ENCODE measurements around the gene NRXN3.

The NRXN3 gene

DNA sequence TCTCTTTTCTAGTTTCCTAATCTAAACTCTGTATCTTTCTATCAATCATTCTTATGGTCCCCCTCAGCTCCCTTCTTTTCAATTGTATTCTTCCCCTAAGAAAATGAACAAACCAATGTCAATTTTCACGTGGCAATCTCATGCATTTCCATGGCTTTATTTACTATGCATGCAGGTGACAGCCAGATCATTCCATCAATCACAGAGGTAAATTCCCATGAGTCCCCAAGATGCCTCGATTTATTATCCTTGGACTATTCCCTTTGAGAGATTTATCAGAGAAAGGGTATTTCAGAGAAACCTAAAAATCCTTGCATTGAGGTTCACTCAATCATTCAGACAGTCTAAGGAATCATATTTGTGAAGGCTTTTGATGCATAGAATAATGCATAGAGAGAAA, 1739.9 kb downstream of the NRXN3 start:
- no peaks in the 10 kb centered on the region for H3K4me1 Mint-ChIP-seq (ENCODE audit: low read depth)
- no peaks in the 10 kb centered on the region for H3K36me3 Mint-ChIP-seq (ENCODE audit: low read depth)
- no peaks in the 10 kb centered on the region for H3K27me3 Mint-ChIP-seq
- H3K4me3 Mint-ChIP-seq = no peak overlapping the region
- peaks cover 19% of the 10 kb centered on the region for H3K9me3 Mint-ChIP-seq
- intact Hi-C loops (cut with micrococcal nuclease) = no loop called here
- H3K27ac Mint-ChIP-seq = no peak overlapping the region

DNA sequence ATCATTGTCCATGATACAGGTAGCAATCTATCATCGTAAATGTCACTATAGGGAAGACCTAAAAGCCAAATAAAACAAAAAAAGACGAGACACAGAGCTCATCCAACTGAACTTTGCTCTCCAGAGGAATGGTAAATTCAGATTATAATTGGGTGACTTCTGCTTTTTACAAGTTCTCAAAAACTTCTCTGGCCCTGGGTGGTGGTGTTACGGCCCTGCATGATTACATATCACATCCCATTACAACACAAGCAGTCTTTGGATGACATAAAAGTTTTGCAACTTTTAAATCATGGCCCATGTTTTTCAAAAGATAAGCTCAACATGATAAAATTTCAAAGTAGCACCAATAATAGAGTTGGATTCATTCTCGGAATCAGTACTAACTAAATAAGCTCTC, 1741.6 kb downstream of the NRXN3 start:
- Mint-ChIP-seq H3K9me3 (peaks cover 19% of the 10 kb centered on the region), H3K36me3 (ENCODE audit: low read depth) (no peaks in the 10 kb centered on the region), H3K27me3 (no peaks in the 10 kb centered on the region), H3K4me1 (ENCODE audit: low read depth) (no peaks in the 10 kb centered on the region), H3K4me3 (no peak overlapping the region), H3K27ac (no peak overlapping the region)
- intact Hi-C loops (cut with micrococcal nuclease) = no loop called here

DNA sequence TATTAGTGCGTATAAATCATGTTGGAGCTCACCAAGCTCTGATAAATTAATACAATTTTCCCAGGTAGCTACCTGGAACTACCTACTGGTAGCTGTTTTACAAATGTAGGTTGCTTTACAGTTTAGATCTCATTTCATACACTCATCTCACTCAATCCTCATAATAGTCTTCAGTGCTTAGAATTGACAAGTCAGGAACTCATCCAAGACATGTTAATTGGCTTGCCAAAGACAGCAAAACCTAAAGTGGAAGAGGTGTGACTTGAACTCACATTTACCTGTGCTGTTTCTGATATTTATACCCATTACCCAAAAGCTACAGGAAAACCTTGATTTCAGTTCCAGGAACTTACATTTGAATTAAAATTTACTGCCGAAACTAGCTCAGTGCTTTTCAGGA, 1744.4 kb downstream of the NRXN3 start:
- intact Hi-C loops (cut with micrococcal nuclease) = no loop called here

DNA sequence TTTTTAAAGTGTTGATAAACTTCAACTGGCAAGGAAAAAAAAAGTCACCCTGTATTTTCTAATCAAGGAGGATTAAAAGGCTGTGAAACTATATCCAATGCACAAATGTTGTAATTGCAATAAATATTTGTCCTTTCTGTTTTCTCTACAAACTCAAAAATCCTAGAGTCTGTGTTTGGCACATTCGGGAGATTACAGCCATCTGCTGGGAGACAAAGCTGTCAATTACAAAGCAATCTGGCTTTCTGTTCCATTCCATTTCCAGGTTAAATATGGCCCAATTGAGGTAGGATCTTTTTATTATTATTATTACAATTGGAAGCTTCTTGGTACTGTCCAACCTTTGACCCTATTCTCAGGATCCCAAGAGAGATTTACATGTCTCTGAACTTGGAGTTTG, 1745.2 kb downstream of the NRXN3 start:
- no peak overlapping the region for H3K4me3 Mint-ChIP-seq
- H3K9me3 Mint-ChIP-seq = peaks cover 19% of the 10 kb centered on the region
- no peaks in the 10 kb centered on the region for H3K27me3 Mint-ChIP-seq
- no peaks in the 10 kb centered on the region for H3K36me3 Mint-ChIP-seq (ENCODE audit: low read depth)
- no peaks in the 10 kb centered on the region for H3K4me1 Mint-ChIP-seq (ENCODE audit: low read depth)
- no peak overlapping the region for H3K27ac Mint-ChIP-seq
- intact Hi-C loops (cut with micrococcal nuclease) = no loop called here

More for the DNA sequence above, 1744.4 kb downstream of the NRXN3 start:
- H3K27me3 Mint-ChIP-seq = no peaks in the 10 kb centered on the region
- no peak overlapping the region for H3K4me3 Mint-ChIP-seq
- peaks cover 19% of the 10 kb centered on the region for H3K9me3 Mint-ChIP-seq
- H3K4me1 Mint-ChIP-seq (ENCODE audit: low read depth) = no peaks in the 10 kb centered on the region
- H3K36me3 Mint-ChIP-seq (ENCODE audit: low read depth) = no peaks in the 10 kb centered on the region
- H3K27ac Mint-ChIP-seq = no peak overlapping the region

DNA sequence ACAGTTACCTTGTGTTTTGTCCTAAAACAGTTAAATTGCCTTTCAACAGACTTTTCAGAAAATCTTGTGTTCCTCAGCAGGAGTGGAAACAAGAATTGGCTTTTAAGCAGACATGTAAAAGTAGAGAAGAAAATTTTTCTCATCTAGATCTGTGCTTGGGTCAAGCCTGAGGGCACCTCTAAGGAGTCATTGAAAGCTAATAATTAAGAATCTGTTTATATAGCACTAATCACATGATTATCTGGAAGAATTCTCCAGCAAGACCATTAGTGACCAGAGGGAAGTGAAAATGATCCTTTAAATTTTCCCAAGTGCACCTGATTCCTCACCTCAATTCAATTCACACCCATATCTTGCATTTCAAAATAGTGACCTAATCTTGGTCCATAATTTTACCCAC, 1746.1 kb downstream of the NRXN3 start:
- Mint-ChIP-seq H3K4me1 (ENCODE audit: low read depth) (no peaks in the 10 kb centered on the region), H3K4me3 (no peak overlapping the region), H3K27me3 (no peaks in the 10 kb centered on the region), H3K27ac (no peak overlapping the region), H3K9me3 (peaks cover 26% of the 10 kb centered on the region), H3K36me3 (ENCODE audit: low read depth) (no peaks in the 10 kb centered on the region)
- intact Hi-C loops (cut with micrococcal nuclease) = no loop called here

DNA sequence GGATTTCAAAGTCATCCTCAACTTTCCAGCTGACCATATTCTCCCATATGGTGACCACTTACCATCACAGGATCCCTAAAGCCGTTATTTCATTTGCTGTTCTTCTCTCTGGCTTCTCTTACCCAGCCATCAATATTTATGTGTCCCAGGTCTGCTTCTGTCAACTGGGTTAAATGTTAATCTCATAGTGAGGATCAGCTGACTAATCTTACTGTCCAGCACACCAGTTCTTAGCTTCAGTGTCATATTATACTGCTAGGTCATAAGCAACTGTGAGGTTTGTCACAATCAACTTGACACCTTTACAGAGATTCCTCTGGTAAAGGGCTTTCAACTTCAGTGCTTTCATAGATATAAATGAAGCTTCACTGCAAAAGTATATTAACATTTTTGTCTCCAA, 1746.7 kb downstream of the NRXN3 start:
- no peaks in the 10 kb centered on the region for H3K27me3 Mint-ChIP-seq
- H3K36me3 Mint-ChIP-seq (ENCODE audit: low read depth) = no peaks in the 10 kb centered on the region
- intact Hi-C loops (cut with micrococcal nuclease) = no loop called here
- peaks cover 32% of the 10 kb centered on the region for H3K9me3 Mint-ChIP-seq
- no peak overlapping the region for H3K4me3 Mint-ChIP-seq
- H3K27ac Mint-ChIP-seq = no peak overlapping the region
- H3K4me1 Mint-ChIP-seq (ENCODE audit: low read depth) = no peaks in the 10 kb centered on the region

Data from dendritic cell treated with granulocyte-macrophage colony-stimulating factor and Interleukin-4, amounts not matched to agents 40 ng/mL and 50 ng/mL, for 4 days (primary cell).